A549 (cell line): Measurements from ENCODE around the gene NCKIPSD.

Experiments used
- EHF ChIP-seq: fragments of 250-450 bp; sonication (Bioruptor Pico); IDR thresholded peaks from 2 replicates; pipeline ENCODE4 v1.5.0; 2020; ENCODE audit warnings: mild to moderate bottlenecking
- HEYL ChIP-seq: fragments of 250-450 bp; sonication (Bioruptor Pico); IDR thresholded peaks from 2 replicates; pipeline ENCODE4 v1.8.0; 2021; ENCODE audit warnings: mild to moderate bottlenecking, moderate library complexity
- ZSCAN20 ChIP-seq: fragments of 250-450 bp; sonication (Bioruptor Pico); IDR thresholded peaks from 2 replicates; pipeline ENCODE4 v1.8.0; 2022; ENCODE audit warnings: mild to moderate bottlenecking, moderate library complexity

GRCh38 chr3:48664313-48664644 lies 21.4 kb downstream of the NCKIPSD start:
- TF ChIP-seq HEYL = no peak
- TF ChIP-seq ZSCAN20 (CRISPR knock-in tag) = no peak
- no peak for TF ChIP-seq EHF (CRISPR knock-in tag)
